Suppressor macrophage (primary cell): ENCODE results near the gene TTC24.
"Not testable (repeated sequence)": the region's sequence is repeated elsewhere in the genome, so short reads cannot be mapped to it uniquely, and the experiment has no call there.

Source experiments
- DNase-seq, 4 experiments: peaks; one replicate each; pipeline ENCODE4 v3.0.0-alpha.2; 2020 to 2022

Gene TTC24

GRCh38 chr1:156587927-156588326 is 8.4 kb downstream of the TTC24 start:
- not testable (repeated sequence) for DNase-seq

GRCh38 chr1:156589546-156589945 is 10.0 kb downstream of the TTC24 start:
- no peak for DNase-seq

GRCh38 chr1:156590326-156591180 is 11.0 kb downstream of the TTC24 start:
- DNase-seq: no peak

- no peak for DNase-seq
These were observed 11.6 kb downstream of the TTC24 start for GRCh38 chr1:156591181-156591431.

GRCh38 chr1:156591432-156592157 is 12.1 kb downstream of the TTC24 start, which contains the start of gene NAXE:
Gene NAXE (plus strand): TSS chr1:156591776. CDS start chr1:156591805, 29 bp downstream.
- peak; percentile 83 to 94 (median 87) for DNase-seq

GRCh38 chr1:156592158-156592909 is 12.8 kb downstream of the TTC24 start:
- DNase-seq: no peak

- no peak for DNase-seq
These were observed 13.6 kb downstream of the TTC24 start for GRCh38 chr1:156592910-156593660.

GRCh38 chr1:156593661-156593989 is 14.1 kb downstream of the TTC24 start:
- DNase-seq: no peak

- no peak for DNase-seq
These were observed 14.7 kb downstream of the TTC24 start for GRCh38 chr1:156594190-156594589.

- no peak for DNase-seq
These were observed 15.5 kb downstream of the TTC24 start for GRCh38 chr1:156595016-156595415.

GRCh38 chr1:156596426-156596825 is 16.9 kb downstream of the TTC24 start:
- DNase-seq: no peak

GRCh38 chr1:156598125-156598524 is 18.6 kb downstream of the TTC24 start:
- no peak for DNase-seq

GRCh38 chr1:156598731-156599432 is 19.4 kb downstream of the TTC24 start:
- DNase-seq: no peak

GRCh38 chr1:156599811-156600210 is 20.3 kb downstream of the TTC24 start:
- peak; percentile 54 to 76 (median 66) for DNase-seq

- peak in 1 of 4 experiments; percentile 25 for DNase-seq
These were observed 21.2 kb downstream of the TTC24 start for GRCh38 chr1:156600733-156601121.

- peak; percentile 85 to 91 (median 88) for DNase-seq
These were observed 21.8 kb downstream of the TTC24 start, which contains the start of gene GPATCH4 for GRCh38 chr1:156601122-156601830. Gene GPATCH4 (minus strand): TSS chr1:156601479.

GRCh38 chr1:156601892-156602291 is 22.4 kb downstream of the TTC24 start:
- no peak for DNase-seq

- DNase-seq: peak; percentile 23 to 67 (median 48)
These were observed 23.1 kb downstream of the TTC24 start for GRCh38 chr1:156602557-156602993.

GRCh38 chr1:156607344-156607743 is 27.8 kb downstream of the TTC24 start:
- DNase-seq: not testable (repeated sequence)

- DNase-seq: peak; percentile 78 to 89 (median 84)
These were observed 28.6 kb downstream of the TTC24 start for GRCh38 chr1:156608036-156608674.

- DNase-seq: peak; percentile 35 to 60 (median 42)
These were observed 29.5 kb downstream of the TTC24 start for GRCh38 chr1:156608981-156609380.
